Measurements from ENCODE around the gene WAPL.

DNA sequence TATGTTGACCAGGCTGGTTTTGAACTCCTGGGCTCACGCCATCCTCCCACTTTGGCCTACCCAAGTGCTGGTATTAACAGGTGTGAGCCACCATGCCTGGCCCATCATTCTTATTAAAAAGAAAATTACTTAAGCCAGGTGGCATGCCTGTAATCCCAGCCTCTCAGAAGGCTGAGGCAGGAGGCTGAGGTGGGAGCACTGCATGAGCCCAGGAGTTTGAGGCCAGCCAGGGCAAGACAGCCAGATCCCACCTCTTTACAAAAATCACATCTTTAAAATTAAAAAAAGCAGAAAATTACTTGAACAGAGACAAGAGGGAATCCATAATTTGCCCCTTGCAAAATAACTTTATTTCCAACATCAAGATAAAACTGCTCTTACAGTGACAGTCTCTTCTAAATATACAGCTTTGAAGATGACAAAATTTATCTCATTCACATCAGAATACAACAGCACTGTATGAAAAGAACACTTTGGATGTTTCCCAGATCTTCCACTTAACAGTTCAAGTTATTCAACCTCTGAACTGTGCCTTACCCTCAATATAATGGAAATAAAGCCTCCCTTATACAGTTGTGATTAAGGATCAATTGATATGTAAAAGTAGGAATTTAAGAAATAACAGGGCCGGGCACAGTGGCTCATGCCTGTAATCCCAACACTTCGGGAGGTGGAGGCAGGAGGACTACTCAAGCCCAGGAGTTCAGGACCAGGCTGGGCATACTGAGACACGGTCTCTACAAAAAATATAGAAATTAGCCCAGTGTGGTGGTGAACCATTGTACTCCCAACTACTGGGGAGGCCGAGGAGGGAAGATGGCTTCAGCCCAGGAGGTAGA is 10.3 kb downstream of the WAPL start:
- TF ChIP-seq ZBTB7A (IDR thresholded peaks at IDR 0.05; ENCODE audit: low read depth) (no peak), EP300 (IDR thresholded peaks at IDR 0.05; ENCODE audit: borderline replicate concordance) (no peak), REST (IDR thresholded peaks at IDR 0.05; ENCODE audit: low read depth) (no peak), YY1 (IDR thresholded peaks at IDR 0.05; ENCODE audit: low read depth) (no peak), RAD21 (IDR thresholded peaks at IDR 0.05; ENCODE audit: low read depth) (no peak), CEBPB (IDR thresholded peaks at IDR 0.05) (no peak), EGR1 (IDR thresholded peaks at IDR 0.05) (no peak), NFIC (IDR thresholded peaks at IDR 0.05) (no peak), TCF12 (IDR thresholded peaks at IDR 0.05; ENCODE audit: low read depth) (no peak), TEAD4 (IDR thresholded peaks at IDR 0.05) (no peak), FOXM1 (IDR thresholded peaks at IDR 0.05; ENCODE audit: borderline replicate concordance, low read depth) (no peak)
- TF ChIP-seq, protein P1, sequence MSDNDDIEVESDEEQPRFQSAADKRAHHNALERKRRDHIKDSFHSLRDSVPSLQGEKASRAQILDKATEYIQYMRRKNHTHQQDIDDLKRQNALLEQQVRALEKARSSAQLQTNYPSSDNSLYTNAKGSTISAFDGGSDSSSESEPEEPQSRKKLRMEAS (IDR thresholded peaks at IDR 0.05), result no peak

All from Ishikawa (cell line).